H1 (cell line): Measurements from ENCODE around the gene SOCS7. TPM values are rescaled to one million over a fixed set of nuclear protein-coding genes. Genes with fewer than 3 reads are reported as not detected.

Source experiments
- CHD1 ChIP-seq: IDR thresholded peaks from 2 replicates; pipeline ENCODE4 v1.6.1; 2012; ENCODE audit warnings: low read depth, low read length, improper control_type of control experiment
- EP300 ChIP-seq, 2 experiments: IDR thresholded peaks; 1 replicate in 1 of 2; 2 replicates in 1 of 2; pipeline ENCODE4 v1.6.1; 2011 to 2012; ENCODE audit warnings: low read depth in 2 of 2, low read length in 2 of 2, mild to moderate bottlenecking in 2 of 2, borderline replicate concordance in 1 of 2, inconsistent platforms in 1 of 2, moderate library complexity in 1 of 2
- GABPA ChIP-seq: IDR thresholded peaks from 2 replicates; pipeline ENCODE4 v1.6.1; 2011; ENCODE audit warnings: mild to moderate bottlenecking, low read length, moderate library complexity, borderline replicate concordance; ENCODE audit not compliant: insufficient read depth
- NANOG ChIP-seq: IDR thresholded peaks from 2 replicates; pipeline ENCODE4 v1.6.1; 2011; ENCODE audit warnings: low read length, low read depth, mild to moderate bottlenecking, inconsistent platforms; ENCODE audit not compliant: insufficient read depth, poor library complexity, severe bottlenecking
- POU5F1 ChIP-seq: IDR thresholded peaks from 2 replicates; pipeline ENCODE4 v1.6.1; 2011; ENCODE audit warnings: low read depth, mild to moderate bottlenecking, low read length, moderate library complexity
- TCF12 ChIP-seq: IDR thresholded peaks from 2 replicates; pipeline ENCODE4 v1.6.1; 2011; ENCODE audit warnings: low read depth, mild to moderate bottlenecking, low read length
- polyA plus RNA-seq, 7 experiments: library from polyadenylated mRNA; depleted of rRNA in 3 of 7; stranded (reverse) in 5 of 7; unstranded in 2 of 7; fragments of >200 nt in 5 of 7; fragments of 200-250 nt in 2 of 7; gene quantifications; 1 replicate in 5 of 7; 2 replicates in 1 of 7; 4 replicates in 1 of 7; pipeline versions ENCODE4 v1.2.1 to v1.2.3, GENCODE V29; 2011 to 2013; ENCODE audit warnings: missing spikeins in 2 of 7, mixed read lengths in 2 of 7
- total RNA-seq: library from RNA; stranded (reverse); fragmentation: NEBNext Ultra II Directional; extraction: Animal tissue kit (Norgen Biotek cat#: 25700); gene quantifications from 2 replicates; pipeline ENCODE4 v1.2.1, GENCODE V29; 2021
- TF ChIP-seq, protein P1 (sequence below): fragments of 300-600 bp; sonication (generic); IDR thresholded peaks from 2 replicates; pipeline ENCODE4 v1.7.1; 2012; ENCODE audit warnings: low read length, moderate library complexity, mild to moderate bottlenecking, inconsistent platforms; ENCODE audit not compliant: insufficient replicate concordance
- TF ChIP-seq, protein P2 (sequence below): IDR thresholded peaks from 2 replicates; pipeline ENCODE4 v1.6.1; 2012; ENCODE audit warnings: inconsistent platforms

The SOCS7 gene
- total and polyA plus RNA-seq, 2 of the 8 experiments (the other 6 are each of a cell fraction or from before 2014, with no cell fraction given), result 13.5 to 26.9 TPM

DNA sequence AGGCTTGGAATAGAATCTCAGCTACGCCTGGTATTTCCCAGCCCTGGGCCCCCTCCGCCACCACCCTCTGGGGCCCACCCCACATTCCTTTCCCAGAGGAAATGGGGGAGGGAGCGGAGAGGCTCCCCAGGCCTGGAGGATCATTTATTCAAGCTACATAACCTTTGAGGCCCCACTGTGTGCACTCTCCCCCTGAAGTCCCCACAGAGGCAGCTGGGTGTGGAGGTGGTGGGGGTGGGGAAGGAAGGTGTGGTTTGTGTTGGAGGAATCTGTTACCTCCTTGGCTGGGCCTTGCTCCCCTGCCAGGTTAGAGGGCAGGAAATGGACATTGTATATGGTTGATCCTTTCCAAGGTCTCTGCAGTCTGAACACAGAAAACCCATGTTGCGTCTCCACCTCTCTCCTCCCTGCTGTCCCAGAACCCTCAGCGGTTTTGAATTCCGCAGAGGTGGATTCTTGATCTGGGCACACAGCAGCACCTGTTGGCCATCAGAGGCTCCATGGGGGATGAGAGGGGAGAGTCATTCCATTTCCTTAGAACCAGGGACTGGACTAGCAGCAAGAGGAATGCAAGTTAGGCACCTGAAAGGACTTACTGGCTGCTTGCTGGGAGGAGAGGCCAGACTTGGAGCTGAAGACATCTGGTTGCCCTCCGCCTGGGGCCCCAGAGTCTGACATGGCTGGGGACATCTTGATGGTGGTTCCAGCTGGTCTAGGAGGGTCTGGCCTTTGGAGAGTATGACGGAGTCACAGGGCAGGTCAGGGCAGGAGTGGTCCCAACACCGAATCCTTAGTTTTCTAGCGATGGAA, 99.6 kb downstream of the SOCS7 start (continued):
- TF ChIP-seq, protein P1, sequence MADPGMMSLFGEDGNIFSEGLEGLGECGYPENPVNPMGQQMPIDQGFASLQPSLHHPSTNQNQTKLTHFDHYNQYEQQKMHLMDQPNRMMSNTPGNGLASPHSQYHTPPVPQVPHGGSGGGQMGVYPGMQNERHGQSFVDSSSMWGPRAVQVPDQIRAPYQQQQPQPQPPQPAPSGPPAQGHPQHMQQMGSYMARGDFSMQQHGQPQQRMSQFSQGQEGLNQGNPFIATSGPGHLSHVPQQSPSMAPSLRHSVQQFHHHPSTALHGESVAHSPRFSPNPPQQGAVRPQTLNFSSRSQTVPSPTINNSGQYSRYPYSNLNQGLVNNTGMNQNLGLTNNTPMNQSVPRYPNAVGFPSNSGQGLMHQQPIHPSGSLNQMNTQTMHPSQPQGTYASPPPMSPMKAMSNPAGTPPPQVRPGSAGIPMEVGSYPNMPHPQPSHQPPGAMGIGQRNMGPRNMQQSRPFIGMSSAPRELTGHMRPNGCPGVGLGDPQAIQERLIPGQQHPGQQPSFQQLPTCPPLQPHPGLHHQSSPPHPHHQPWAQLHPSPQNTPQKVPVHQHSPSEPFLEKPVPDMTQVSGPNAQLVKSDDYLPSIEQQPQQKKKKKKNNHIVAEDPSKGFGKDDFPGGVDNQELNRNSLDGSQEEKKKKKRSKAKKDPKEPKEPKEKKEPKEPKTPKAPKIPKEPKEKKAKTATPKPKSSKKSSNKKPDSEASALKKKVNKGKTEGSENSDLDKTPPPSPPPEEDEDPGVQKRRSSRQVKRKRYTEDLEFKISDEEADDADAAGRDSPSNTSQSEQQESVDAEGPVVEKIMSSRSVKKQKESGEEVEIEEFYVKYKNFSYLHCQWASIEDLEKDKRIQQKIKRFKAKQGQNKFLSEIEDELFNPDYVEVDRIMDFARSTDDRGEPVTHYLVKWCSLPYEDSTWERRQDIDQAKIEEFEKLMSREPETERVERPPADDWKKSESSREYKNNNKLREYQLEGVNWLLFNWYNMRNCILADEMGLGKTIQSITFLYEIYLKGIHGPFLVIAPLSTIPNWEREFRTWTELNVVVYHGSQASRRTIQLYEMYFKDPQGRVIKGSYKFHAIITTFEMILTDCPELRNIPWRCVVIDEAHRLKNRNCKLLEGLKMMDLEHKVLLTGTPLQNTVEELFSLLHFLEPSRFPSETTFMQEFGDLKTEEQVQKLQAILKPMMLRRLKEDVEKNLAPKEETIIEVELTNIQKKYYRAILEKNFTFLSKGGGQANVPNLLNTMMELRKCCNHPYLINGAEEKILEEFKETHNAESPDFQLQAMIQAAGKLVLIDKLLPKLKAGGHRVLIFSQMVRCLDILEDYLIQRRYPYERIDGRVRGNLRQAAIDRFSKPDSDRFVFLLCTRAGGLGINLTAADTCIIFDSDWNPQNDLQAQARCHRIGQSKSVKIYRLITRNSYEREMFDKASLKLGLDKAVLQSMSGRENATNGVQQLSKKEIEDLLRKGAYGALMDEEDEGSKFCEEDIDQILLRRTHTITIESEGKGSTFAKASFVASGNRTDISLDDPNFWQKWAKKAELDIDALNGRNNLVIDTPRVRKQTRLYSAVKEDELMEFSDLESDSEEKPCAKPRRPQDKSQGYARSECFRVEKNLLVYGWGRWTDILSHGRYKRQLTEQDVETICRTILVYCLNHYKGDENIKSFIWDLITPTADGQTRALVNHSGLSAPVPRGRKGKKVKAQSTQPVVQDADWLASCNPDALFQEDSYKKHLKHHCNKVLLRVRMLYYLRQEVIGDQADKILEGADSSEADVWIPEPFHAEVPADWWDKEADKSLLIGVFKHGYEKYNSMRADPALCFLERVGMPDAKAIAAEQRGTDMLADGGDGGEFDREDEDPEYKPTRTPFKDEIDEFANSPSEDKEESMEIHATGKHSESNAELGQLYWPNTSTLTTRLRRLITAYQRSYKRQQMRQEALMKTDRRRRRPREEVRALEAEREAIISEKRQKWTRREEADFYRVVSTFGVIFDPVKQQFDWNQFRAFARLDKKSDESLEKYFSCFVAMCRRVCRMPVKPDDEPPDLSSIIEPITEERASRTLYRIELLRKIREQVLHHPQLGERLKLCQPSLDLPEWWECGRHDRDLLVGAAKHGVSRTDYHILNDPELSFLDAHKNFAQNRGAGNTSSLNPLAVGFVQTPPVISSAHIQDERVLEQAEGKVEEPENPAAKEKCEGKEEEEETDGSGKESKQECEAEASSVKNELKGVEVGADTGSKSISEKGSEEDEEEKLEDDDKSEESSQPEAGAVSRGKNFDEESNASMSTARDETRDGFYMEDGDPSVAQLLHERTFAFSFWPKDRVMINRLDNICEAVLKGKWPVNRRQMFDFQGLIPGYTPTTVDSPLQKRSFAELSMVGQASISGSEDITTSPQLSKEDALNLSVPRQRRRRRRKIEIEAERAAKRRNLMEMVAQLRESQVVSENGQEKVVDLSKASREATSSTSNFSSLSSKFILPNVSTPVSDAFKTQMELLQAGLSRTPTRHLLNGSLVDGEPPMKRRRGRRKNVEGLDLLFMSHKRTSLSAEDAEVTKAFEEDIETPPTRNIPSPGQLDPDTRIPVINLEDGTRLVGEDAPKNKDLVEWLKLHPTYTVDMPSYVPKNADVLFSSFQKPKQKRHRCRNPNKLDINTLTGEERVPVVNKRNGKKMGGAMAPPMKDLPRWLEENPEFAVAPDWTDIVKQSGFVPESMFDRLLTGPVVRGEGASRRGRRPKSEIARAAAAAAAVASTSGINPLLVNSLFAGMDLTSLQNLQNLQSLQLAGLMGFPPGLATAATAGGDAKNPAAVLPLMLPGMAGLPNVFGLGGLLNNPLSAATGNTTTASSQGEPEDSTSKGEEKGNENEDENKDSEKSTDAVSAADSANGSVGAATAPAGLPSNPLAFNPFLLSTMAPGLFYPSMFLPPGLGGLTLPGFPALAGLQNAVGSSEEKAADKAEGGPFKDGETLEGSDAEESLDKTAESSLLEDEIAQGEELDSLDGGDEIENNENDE, result no peak
- peak; percentile 67; the same call in 1 of the 2 replicates for TF ChIP-seq CHD1
- peak; percentile 97 for TF ChIP-seq TCF12
- TF ChIP-seq NANOG, result peak; percentile 94
- TF ChIP-seq, protein P2, sequence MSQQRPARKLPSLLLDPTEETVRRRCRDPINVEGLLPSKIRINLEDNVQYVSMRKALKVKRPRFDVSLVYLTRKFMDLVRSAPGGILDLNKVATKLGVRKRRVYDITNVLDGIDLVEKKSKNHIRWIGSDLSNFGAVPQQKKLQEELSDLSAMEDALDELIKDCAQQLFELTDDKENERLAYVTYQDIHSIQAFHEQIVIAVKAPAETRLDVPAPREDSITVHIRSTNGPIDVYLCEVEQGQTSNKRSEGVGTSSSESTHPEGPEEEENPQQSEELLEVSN, result no peak
- TF ChIP-seq GABPA, result no peak
- TF ChIP-seq EP300 (IDR thresholded peaks at IDR 0.05; ENCODE audit: borderline replicate concordance in 1 of 2, low read depth in 2 of 2, low read length in 2 of 2), result peak in 1 of 2 experiments; percentile 91; a peak in 1 of 3 replicates
- TF ChIP-seq POU5F1, result 0 out of 2 replicates have a peak, but pooled peaks have one; percentile 51
